ENCODE measurements around the gene GALNT6. TPM values are rescaled to one million over a fixed set of nuclear protein-coding genes. Genes with fewer than 3 reads are reported as not detected.

The GALNT6 gene
- total RNA-seq, 6 experiments from 2014 or later, result 0.55 to 3.3 (median 1.3) TPM

DNA sequence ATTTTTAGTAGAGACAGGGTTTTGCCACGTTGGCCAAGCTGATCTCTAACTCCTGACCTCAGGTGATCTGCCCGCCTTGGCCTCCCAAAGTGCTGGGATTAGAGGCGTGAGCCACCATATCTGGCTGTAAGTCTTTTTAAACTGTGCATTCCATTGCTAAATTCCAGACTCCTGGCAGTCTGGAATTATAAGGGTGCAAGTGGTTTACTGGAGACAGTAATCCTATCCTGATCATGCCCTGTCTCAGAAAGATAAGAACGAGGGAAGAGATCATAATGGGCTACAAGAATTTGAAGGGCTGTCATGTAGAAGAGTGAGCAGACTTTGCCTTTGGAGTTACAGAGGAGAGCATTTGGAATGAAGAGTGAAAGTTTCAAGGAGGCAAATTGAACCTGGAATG is 26.6 kb upstream of the GALNT6 start:
- H3K27me3 ChIP-seq, result no peaks in the 10 kb centered on the region
- no peak overlapping the region for H3K4me3 ChIP-seq
- no peak overlapping the region for H3K27ac ChIP-seq
- H3K36me3 ChIP-seq, result no peaks in the 10 kb centered on the region
- no peak for DNase-seq
- no peaks in the 10 kb centered on the region for H3K4me1 ChIP-seq
- no peak for TF ChIP-seq POLR2A (IDR thresholded peaks at IDR 0.05)
- TF ChIP-seq, protein P1, sequence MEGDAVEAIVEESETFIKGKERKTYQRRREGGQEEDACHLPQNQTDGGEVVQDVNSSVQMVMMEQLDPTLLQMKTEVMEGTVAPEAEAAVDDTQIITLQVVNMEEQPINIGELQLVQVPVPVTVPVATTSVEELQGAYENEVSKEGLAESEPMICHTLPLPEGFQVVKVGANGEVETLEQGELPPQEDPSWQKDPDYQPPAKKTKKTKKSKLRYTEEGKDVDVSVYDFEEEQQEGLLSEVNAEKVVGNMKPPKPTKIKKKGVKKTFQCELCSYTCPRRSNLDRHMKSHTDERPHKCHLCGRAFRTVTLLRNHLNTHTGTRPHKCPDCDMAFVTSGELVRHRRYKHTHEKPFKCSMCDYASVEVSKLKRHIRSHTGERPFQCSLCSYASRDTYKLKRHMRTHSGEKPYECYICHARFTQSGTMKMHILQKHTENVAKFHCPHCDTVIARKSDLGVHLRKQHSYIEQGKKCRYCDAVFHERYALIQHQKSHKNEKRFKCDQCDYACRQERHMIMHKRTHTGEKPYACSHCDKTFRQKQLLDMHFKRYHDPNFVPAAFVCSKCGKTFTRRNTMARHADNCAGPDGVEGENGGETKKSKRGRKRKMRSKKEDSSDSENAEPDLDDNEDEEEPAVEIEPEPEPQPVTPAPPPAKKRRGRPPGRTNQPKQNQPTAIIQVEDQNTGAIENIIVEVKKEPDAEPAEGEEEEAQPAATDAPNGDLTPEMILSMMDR (IDR thresholded peaks at IDR 0.05), result no peak
- H3K9me3 ChIP-seq, result no peaks in the 10 kb centered on the region
- no peak for ATAC-seq
- intact Hi-C loops (cut with DNase I), result no loop called here
- 56% methylated on average over 4 of the region's 4 CpGs for WGBS (ENCODE audit: insufficient coverage, low coverage, low lambda C conversion rate, missing lambda C conversion rate)

- TF ChIP-seq POLR2A (IDR thresholded peaks at IDR 0.05), result no peak
- TF ChIP-seq, protein P1 (IDR thresholded peaks at IDR 0.05), result no peak
- DNase-seq (no peak), ATAC-seq (no peak)
- Histone ChIP-seq H3K4me1 (no peaks in the 10 kb centered on the region), H3K36me3 (no peaks in the 10 kb centered on the region), H3K27me3 (no peaks in the 10 kb centered on the region), H3K9me3 (no peaks in the 10 kb centered on the region), H3K4me3 (no peak overlapping the region), H3K27ac (no peak overlapping the region)
- intact Hi-C loops (cut with DNase I), result no loop called here
- 80% methylated on average over 1 of the region's 1 CpG for WGBS (ENCODE audit: insufficient coverage, low coverage, low lambda C conversion rate, missing lambda C conversion rate)
Observed at GRCh38 chr12:51415931-51416330, 24.7 kb upstream of the GALNT6 start.

DNA sequence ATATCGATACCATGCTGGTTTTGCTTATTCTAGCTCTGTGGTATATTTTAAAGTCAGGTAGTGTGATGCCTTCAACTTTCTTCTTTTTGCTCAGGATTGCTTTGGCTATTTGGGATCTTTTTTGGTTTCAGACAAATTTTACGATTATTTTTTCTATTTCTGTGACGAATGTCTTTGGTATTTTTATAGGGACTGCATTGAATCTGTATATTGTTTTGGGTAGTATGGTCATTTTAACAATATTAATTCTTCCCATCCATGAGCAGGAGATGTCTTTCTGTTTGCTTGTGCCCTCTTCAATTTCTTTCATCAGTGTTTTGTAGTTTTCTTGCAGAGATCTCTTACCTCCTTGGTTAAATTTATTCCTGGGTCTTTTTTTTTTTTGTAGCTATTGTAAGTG is 22.6 kb upstream of the GALNT6 start:
- intact Hi-C loops (cut with DNase I), result no loop called here
- H3K27ac ChIP-seq, result no peak overlapping the region
- 73% methylated on average over 3 of the region's 3 CpGs for WGBS (ENCODE audit: insufficient coverage, low coverage, low lambda C conversion rate, missing lambda C conversion rate)

DNA sequence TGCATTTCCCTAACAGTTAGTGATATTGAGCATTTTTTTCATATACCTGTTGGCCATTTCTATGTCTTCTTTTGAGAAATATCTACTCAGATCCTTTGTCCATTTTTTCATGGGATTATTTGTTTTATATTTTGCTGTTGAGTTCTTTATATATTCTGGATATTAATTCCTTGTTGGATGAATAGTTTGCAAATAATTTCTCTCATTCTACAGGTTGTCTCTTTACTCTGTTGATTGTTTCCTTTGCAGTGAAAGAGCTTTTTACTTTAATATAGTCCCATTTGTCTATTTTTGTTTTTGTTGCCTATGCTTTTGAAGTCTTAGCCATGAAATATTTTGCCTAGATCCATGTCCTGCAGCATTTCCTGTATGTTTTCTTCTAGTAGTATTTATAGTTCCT is 21.9 kb upstream of the GALNT6 start:
- H3K27ac ChIP-seq, result no peak overlapping the region
- no peaks in the 10 kb centered on the region for H3K36me3 ChIP-seq
- H3K4me3 ChIP-seq, result no peak overlapping the region
- ATAC-seq (no peak), DNase-seq (no peak)
- H3K27me3 ChIP-seq, result no peaks in the 10 kb centered on the region
- H3K4me1 ChIP-seq, result no peaks in the 10 kb centered on the region
- TF ChIP-seq, protein P1 (IDR thresholded peaks at IDR 0.05), result no peak
- TF ChIP-seq POLR2A (IDR thresholded peaks at IDR 0.05), result no peak
- intact Hi-C loops (cut with DNase I), result no loop called here
- H3K9me3 ChIP-seq, result no peaks in the 10 kb centered on the region

More for the DNA sequence above, 22.6 kb upstream of the GALNT6 start:
- no peaks in the 10 kb centered on the region for H3K36me3 ChIP-seq
- ATAC-seq (no peak), DNase-seq (no peak)
- no peak for TF ChIP-seq POLR2A (IDR thresholded peaks at IDR 0.05)
- TF ChIP-seq, protein P1 (IDR thresholded peaks at IDR 0.05), result no peak
- no peaks in the 10 kb centered on the region for H3K4me1 ChIP-seq
- no peaks in the 10 kb centered on the region for H3K27me3 ChIP-seq
- H3K9me3 ChIP-seq, result no peaks in the 10 kb centered on the region
- H3K4me3 ChIP-seq, result no peak overlapping the region

- Histone ChIP-seq H3K27ac (no peak overlapping the region), H3K36me3 (no peaks in the 10 kb centered on the region), H3K27me3 (no peaks in the 10 kb centered on the region), H3K4me1 (no peaks in the 10 kb centered on the region), H3K4me3 (no peak overlapping the region), H3K9me3 (no peaks in the 10 kb centered on the region)
- TF ChIP-seq POLR2A (IDR thresholded peaks at IDR 0.05), result no peak
- TF ChIP-seq, protein P1 (IDR thresholded peaks at IDR 0.05), result no peak
- DNase-seq (no peak), ATAC-seq (no peak)
- intact Hi-C loops (cut with DNase I), result no loop called here
- 82% methylated on average over 8 of the region's 8 CpGs for WGBS (ENCODE audit: insufficient coverage, low coverage, low lambda C conversion rate, missing lambda C conversion rate)
Observed at GRCh38 chr12:51409846-51410245, 18.6 kb upstream of the GALNT6 start.
